Chondrocyte (in vitro differentiated cells): ENCODE data around the gene CARS2. TPM values are rescaled to one million over a fixed set of nuclear protein-coding genes. Genes with fewer than 3 reads are reported as not detected.

ENCODE experiments used
- DNase-seq: peaks from one replicate; pipeline ENCODE4 v3.0.0; 2021; ENCODE audit warnings: mixed read lengths, low spot score
- H3K27ac Mint-ChIP-seq: one replicate; pipeline ENCODE4 v1.8.0; 2021; ENCODE audit warnings: mild to moderate bottlenecking, moderate library complexity, mixed read lengths; ENCODE audit not compliant: unreplicated experiment
- H3K27me3 Mint-ChIP-seq: 2 replicates; pipeline ENCODE4 v1.8.0; 2021; ENCODE audit warnings: low read depth, mixed read lengths
- H3K36me3 Mint-ChIP-seq: 2 replicates; pipeline ENCODE4 v1.8.0; 2021; ENCODE audit warnings: low read depth, mixed read lengths
- H3K4me1 Mint-ChIP-seq: 2 replicates; pipeline ENCODE4 v1.8.0; 2021; ENCODE audit warnings: low read depth, mild to moderate bottlenecking, mixed read lengths
- H3K4me3 Mint-ChIP-seq: one replicate; pipeline ENCODE4 v1.8.0; 2021; ENCODE audit warnings: mild to moderate bottlenecking, moderate library complexity, mixed read lengths; ENCODE audit not compliant: unreplicated experiment
- H3K9me3 Mint-ChIP-seq: 2 replicates; pipeline ENCODE4 v1.8.0; 2021; ENCODE audit warnings: low read depth, mixed read lengths
- CTCF ChIP-seq: fragments of 200-600 bp; sonication (generic); IDR thresholded peaks from 2 replicates; pipeline ENCODE4 v1.5.0; 2021; ENCODE audit warnings: antibody characterized with exemption, mild to moderate bottlenecking, moderate library complexity
- total RNA-seq: library from RNA; stranded (reverse); gene quantifications from 3 replicates; pipeline ENCODE4 v1.2.1, GENCODE V29; 2021

The CARS2 gene
- total RNA-seq, 1 donor from 2014 or later, result 60.2 TPM

GRCh38 chr13:110592665-110593064 is 113.3 kb downstream of the CARS2 start:
- Mint-ChIP-seq H3K36me3 (no peaks in the 10 kb centered on the region), H3K4me1 (peaks cover 24% of the 10 kb centered on the region), H3K9me3 (no peaks in the 10 kb centered on the region), H3K4me3 (no peak overlapping the region), H3K27me3 (no peaks in the 10 kb centered on the region), H3K27ac (peak overlapping the region; percentile 49)
- no peak for TF ChIP-seq CTCF
- DNase-seq, result no peak

Other genes starting within 250 kb of the CARS2 start
- 3.6 to 7.8 TPM (median 6.3 TPM) in 3 replicates for gene RAB20, start 144.4 kb downstream of the CARS2 start, total RNA-seq
- gene NAXD, start 90.6 kb downstream of the CARS2 start, total RNA-seq, result 23.5 to 28.4 TPM (median 27.1 TPM) in 3 replicates
- 11.7 to 14.3 TPM (median 13.4 TPM) in 3 replicates for gene ING1, start 7.6 kb upstream of the CARS2 start, total RNA-seq
- gene ANKRD10, start 209.0 kb upstream of the CARS2 start, total RNA-seq, result 110 to 139 TPM (median 112 TPM) in 3 replicates